ENCODE measurements around the gene ATE1.
"Not testable (repeated sequence)": the region's sequence is repeated elsewhere in the genome, so short reads cannot be mapped to it uniquely, and the experiment has no call there.

The ATE1 gene

GRCh38 chr10:121927841-121928527 lies at the start of gene ATE1:
TSS of gene ATE1 (minus strand) at chr10:121928031. CDS start at chr10:121927949, 82 bp downstream.
- DNase-seq (ENCODE audit: low spot score), result peak; percentile 89

GRCh38 chr10:121976607-121977006 lies 48.8 kb upstream of the ATE1 start:
- no peak for DNase-seq (ENCODE audit: low spot score)

- DNase-seq (ENCODE audit: low spot score), result no peak
Observed at GRCh38 chr10:121975295-121976086, 47.7 kb upstream of the ATE1 start.

GRCh38 chr10:121974535-121975294 lies 46.9 kb upstream of the ATE1 start, which contains the start of gene NSMCE4A:
TSS of gene NSMCE4A (minus strand) at chr10:121975217. CDS start at chr10:121975165, 52 bp downstream.
- peak; percentile 60 for DNase-seq (ENCODE audit: low spot score)

GRCh38 chr10:121974019-121974534 lies 46.2 kb upstream of the ATE1 start:
- DNase-seq (ENCODE audit: low spot score), result no peak

GRCh38 chr10:121969086-121969485 lies 41.3 kb upstream of the ATE1 start:
- DNase-seq (ENCODE audit: low spot score), result not testable (repeated sequence)

GRCh38 chr10:121965996-121966395 lies 38.2 kb upstream of the ATE1 start:
- DNase-seq (ENCODE audit: low spot score), result no peak

GRCh38 chr10:121961456-121961855 lies 33.6 kb upstream of the ATE1 start:
- no peak for DNase-seq (ENCODE audit: low spot score)

- no peak for DNase-seq (ENCODE audit: low spot score)
Observed at GRCh38 chr10:121959671-121960070, 31.8 kb upstream of the ATE1 start.

GRCh38 chr10:121956111-121957061 lies 28.6 kb upstream of the ATE1 start:
- no peak for DNase-seq (ENCODE audit: low spot score)

GRCh38 chr10:121952226-121952625 lies 24.4 kb upstream of the ATE1 start:
- DNase-seq (ENCODE audit: low spot score), result no peak

- DNase-seq (ENCODE audit: low spot score), result no peak
Observed at GRCh38 chr10:121949451-121949850, 21.6 kb upstream of the ATE1 start.

- no peak for DNase-seq (ENCODE audit: low spot score)
Observed at GRCh38 chr10:121949049-121949448, 21.2 kb upstream of the ATE1 start.

- DNase-seq (ENCODE audit: low spot score), result no peak
Observed at GRCh38 chr10:121947343-121948330, 19.8 kb upstream of the ATE1 start.

- DNase-seq (ENCODE audit: low spot score), result no peak
Observed at GRCh38 chr10:121942749-121943416, 15.1 kb upstream of the ATE1 start.

GRCh38 chr10:121941532-121941931 lies 13.7 kb upstream of the ATE1 start:
- no peak for DNase-seq (ENCODE audit: low spot score)

- DNase-seq (ENCODE audit: low spot score), result no peak
Observed at GRCh38 chr10:121936295-121936694, 8.5 kb upstream of the ATE1 start.

- no peak for DNase-seq (ENCODE audit: low spot score)
Observed at GRCh38 chr10:121935702-121936101, 7.9 kb upstream of the ATE1 start.
